IMR-90 (cell line): ENCODE data around the gene HRC. TPM values are rescaled to one million over a fixed set of nuclear protein-coding genes. Genes with fewer than 3 reads are reported as not detected.
A peak's percentile ranks its signal among the peaks of the same experiment; 100 is the strongest.

Source experiments
- ATAC-seq: fragments of 200-7000 bp; cut with Tn5 transposase; 2 replicates; pipeline ENCODE4 v1.9.1; 2020; ENCODE audit warnings: low read depth, mild to moderate bottlenecking, moderate library complexity
- BruUV-seq: library from RNA; stranded (reverse); fragments of 400-500 nt; replicated peaks from 2 replicates; lab custom pipeline; 2021; lab: Mats Ljungman, UMichigan
- CTCF ChIA-PET: fragments of 300-600 bp; formaldehyde crosslinking; extraction: SDS; loops from one replicate; lab custom pipeline; 2021; ENCODE audit warnings: antibody characterized with exemption; lab: Yijun Ruan, JAX
- POLR2A ChIA-PET: fragments of 300-600 bp; sonication (Branson Sonifier 250); formaldehyde crosslinking; loops from one replicate; lab custom pipeline; 2022; ENCODE audit warnings: antibody characterized with exemption; ENCODE audit not compliant: unreplicated experiment; lab: Charles Lee
- DNase-seq: peaks from one replicate; pipeline ENCODE4 v3.0.0; 2013
- H2AFZ ChIP-seq: replicated peaks from 2 replicates; pipeline ENCODE3; 2013; ENCODE audit warnings: low read length, mild to moderate bottlenecking; ENCODE audit not compliant: poor library complexity
- H2AK5ac ChIP-seq: 2 replicates; pipeline ENCODE4 v1.6.1; 2013; ENCODE audit warnings: low read depth, low read length, inconsistent platforms
- H2AK9ac ChIP-seq: replicated peaks from 2 replicates; pipeline ENCODE3; 2013; ENCODE audit warnings: mild to moderate bottlenecking, low read depth, low read length, moderate library complexity; ENCODE audit not compliant: poor library complexity
- H2BK120ac ChIP-seq: 2 replicates; pipeline ENCODE4 v1.6.1; 2013; ENCODE audit warnings: low read depth, low read length, inconsistent platforms
- H2BK15ac ChIP-seq: 3 replicates; pipeline ENCODE4 v1.6.1; 2013; ENCODE audit warnings: low read depth, low read length, inconsistent platforms
- H2BK20ac ChIP-seq: 2 replicates; pipeline ENCODE4 v1.6.1; 2013; ENCODE audit warnings: low read depth, mild to moderate bottlenecking, inconsistent platforms, low read length, moderate library complexity
- H2BK5ac ChIP-seq: 2 replicates; pipeline ENCODE4 v1.6.1; 2013; ENCODE audit warnings: mild to moderate bottlenecking, low read depth, low read length, inconsistent platforms; ENCODE audit not compliant: poor library complexity, severe bottlenecking
- H3K14ac ChIP-seq: replicated peaks from 2 replicates; pipeline ENCODE4 v1.6.1; 2013; ENCODE audit warnings: low read depth, low read length, inconsistent platforms
- H3K18ac ChIP-seq: 2 replicates; pipeline ENCODE4 v1.6.1; 2013; ENCODE audit warnings: low read depth, low read length, control low read depth
- H3K23ac ChIP-seq: 2 replicates; pipeline ENCODE4 v1.6.1; 2013; ENCODE audit warnings: low read depth, low read length, inconsistent platforms
- H3K27ac ChIP-seq: 2 replicates; pipeline ENCODE4 v1.5.1; 2013; ENCODE audit warnings: mild to moderate bottlenecking, control low read depth, low read length; ENCODE audit not compliant: insufficient read depth
- H3K27me3 ChIP-seq: 2 replicates; pipeline ENCODE4 v1.6.1; 2013; ENCODE audit warnings: low read length; ENCODE audit not compliant: control insufficient read depth, insufficient read depth
- H3K36me3 ChIP-seq: 2 replicates; pipeline ENCODE4 v1.6.1; 2013; ENCODE audit warnings: low read length, mixed read lengths; ENCODE audit not compliant: control insufficient read depth, insufficient read depth
- H3K4ac ChIP-seq: 2 replicates; pipeline ENCODE4 v1.6.1; 2013; ENCODE audit warnings: low read depth, low read length, inconsistent platforms
- H3K4me1 ChIP-seq: 2 replicates; pipeline ENCODE4 v1.6.1; 2013; ENCODE audit warnings: low read length, mixed read lengths; ENCODE audit not compliant: control insufficient read depth, insufficient read depth
- H3K4me2 ChIP-seq: 2 replicates; pipeline ENCODE4 v1.6.1; 2013; ENCODE audit warnings: low read depth, mild to moderate bottlenecking, control low read depth, low read length, moderate library complexity
- H3K4me3 ChIP-seq: 2 replicates; pipeline ENCODE4 v1.5.1; 2013; ENCODE audit warnings: low read depth, mild to moderate bottlenecking, control low read depth, low read length, moderate library complexity; ENCODE audit not compliant: insufficient read depth
- H3K56ac ChIP-seq: 2 replicates; pipeline ENCODE4 v1.6.1; 2013; ENCODE audit warnings: low read length, inconsistent platforms; ENCODE audit not compliant: insufficient read depth; ENCODE audit errors: extremely low read depth
- H3K79me1 ChIP-seq, 2 experiments: 2 replicates each; pipeline ENCODE4 v1.6.1; 2013; ENCODE audit warnings: low read length in 2 of 2, inconsistent platforms in 1 of 2, low read depth in 1 of 2
- H3K9ac ChIP-seq: 2 replicates; pipeline ENCODE4 v1.6.1; 2013; ENCODE audit warnings: low read depth, low read length, control low read depth
- H3K9me1 ChIP-seq: 2 replicates; pipeline ENCODE4 v1.6.1; 2013; ENCODE audit warnings: low read length, inconsistent platforms; ENCODE audit not compliant: insufficient read depth
- H3K9me3 ChIP-seq: 2 replicates; pipeline ENCODE4 v1.6.1; 2013; ENCODE audit warnings: low read length; ENCODE audit not compliant: control insufficient read depth, insufficient read depth
- H4K20me1 ChIP-seq: 2 replicates; pipeline ENCODE4 v1.6.1; 2013; ENCODE audit warnings: low read length, inconsistent platforms; ENCODE audit not compliant: insufficient read depth
- H4K5ac ChIP-seq: 2 replicates; pipeline ENCODE4 v1.6.1; 2013; ENCODE audit warnings: mild to moderate bottlenecking, low read depth, low read length, control low read depth
- H4K8ac ChIP-seq, 2 experiments: 2 replicates each; pipeline ENCODE4 v1.6.1; 2013; ENCODE audit warnings: low read depth in 2 of 2, low read length in 2 of 2, control low read depth in 1 of 2, inconsistent platforms in 1 of 2
- H4K91ac ChIP-seq: 2 replicates; pipeline ENCODE4 v1.6.1; 2013; ENCODE audit warnings: low read depth, low read length, inconsistent platforms; ENCODE audit not compliant: insufficient read depth
- CEBPB ChIP-seq: IDR thresholded peaks from 2 replicates; pipeline ENCODE4 v1.6.1; 2012; ENCODE audit warnings: low read depth, low read length, improper control_type of control experiment
- FOS ChIP-seq: fragments of 150-350 bp; IDR thresholded peaks from 2 replicates; pipeline ENCODE4 v1.6.1; 2016; ENCODE audit warnings: low read depth, low read length
- MAFK ChIP-seq: IDR thresholded peaks from 2 replicates; pipeline ENCODE4 v1.6.1; 2012; ENCODE audit warnings: low read depth, low read length, improper control_type of control experiment
- MAZ ChIP-seq: IDR thresholded peaks from 2 replicates; pipeline ENCODE4 v1.6.1; 2012; ENCODE audit warnings: low read depth, mild to moderate bottlenecking, low read length, improper control_type of control experiment, moderate library complexity, borderline replicate concordance
- MXI1 ChIP-seq: IDR thresholded peaks from 2 replicates; pipeline ENCODE4 v1.6.1; 2012; ENCODE audit warnings: low read depth, mild to moderate bottlenecking, low read length, moderate library complexity, borderline replicate concordance
- RCOR1 ChIP-seq: IDR thresholded peaks from 2 replicates; pipeline ENCODE4 v1.6.1; 2012; ENCODE audit warnings: mild to moderate bottlenecking, low read length, improper control_type of control experiment; ENCODE audit not compliant: insufficient replicate concordance
- SMC3 ChIP-seq: fragments of 150-350 bp; IDR thresholded peaks from 2 replicates; pipeline ENCODE4 v1.6.1; 2016; ENCODE audit warnings: low read depth, mild to moderate bottlenecking, antibody characterized with exemption, low read length, moderate library complexity
- WGBS, 2 experiments: methylation state at CpG; one replicate each; pipeline versions ENCODE4 v1.1.5 to v1.1.7; 2013; ENCODE audit warnings: missing lambda C conversion rate in 2 of 2; ENCODE audit not compliant: insufficient read length in 1 of 2; ENCODE audit errors: extremely low coverage in 2 of 2; 5-methylcytosine and 5-hydroxymethylcytosine counted together
- dilution Hi-C: fragments of 300-500 bp; cut with HindIII; formaldehyde crosslinking; loops from one replicate; pipeline ENCODE4 v1.14.3; 2018; ENCODE audit warnings: low sequenced_read_pairs; ENCODE audit not compliant: unreplicated experiment
- in situ Hi-C: fragments of 300-500 bp; cut with MboI; formaldehyde crosslinking; loops from 3 replicates; pipeline ENCODE4 v1.14.3; 2019; ENCODE audit warnings: low sequenced_read_pairs, inconsistent platforms, mixed read lengths
- intact Hi-C: fragments of 100-400 bp; cut with micrococcal nuclease; formaldehyde crosslinking; loops from 2 replicates; pipeline ENCODE4 v1.10.0; 2022
- polyA plus RNA-seq, 3 experiments: library from polyadenylated mRNA; depleted of rRNA; stranded (reverse); fragments of >200 nt; gene quantifications; 2 replicates each; pipeline ENCODE4 v1.2.3, GENCODE V29; 2012; ENCODE audit warnings: low replicate concordance in 1 of 3
- total RNA-seq: library from RNA; depleted of rRNA; stranded (reverse); fragments of >200 nt; gene quantifications from 2 replicates; pipeline ENCODE4 v1.2.3, GENCODE V29; 2012

Gene HRC
- total and polyA plus RNA-seq, 2 of the 4 experiments (the other 2 are of a cell fraction) = 0.03 TPM; not detected in 1

DNA sequence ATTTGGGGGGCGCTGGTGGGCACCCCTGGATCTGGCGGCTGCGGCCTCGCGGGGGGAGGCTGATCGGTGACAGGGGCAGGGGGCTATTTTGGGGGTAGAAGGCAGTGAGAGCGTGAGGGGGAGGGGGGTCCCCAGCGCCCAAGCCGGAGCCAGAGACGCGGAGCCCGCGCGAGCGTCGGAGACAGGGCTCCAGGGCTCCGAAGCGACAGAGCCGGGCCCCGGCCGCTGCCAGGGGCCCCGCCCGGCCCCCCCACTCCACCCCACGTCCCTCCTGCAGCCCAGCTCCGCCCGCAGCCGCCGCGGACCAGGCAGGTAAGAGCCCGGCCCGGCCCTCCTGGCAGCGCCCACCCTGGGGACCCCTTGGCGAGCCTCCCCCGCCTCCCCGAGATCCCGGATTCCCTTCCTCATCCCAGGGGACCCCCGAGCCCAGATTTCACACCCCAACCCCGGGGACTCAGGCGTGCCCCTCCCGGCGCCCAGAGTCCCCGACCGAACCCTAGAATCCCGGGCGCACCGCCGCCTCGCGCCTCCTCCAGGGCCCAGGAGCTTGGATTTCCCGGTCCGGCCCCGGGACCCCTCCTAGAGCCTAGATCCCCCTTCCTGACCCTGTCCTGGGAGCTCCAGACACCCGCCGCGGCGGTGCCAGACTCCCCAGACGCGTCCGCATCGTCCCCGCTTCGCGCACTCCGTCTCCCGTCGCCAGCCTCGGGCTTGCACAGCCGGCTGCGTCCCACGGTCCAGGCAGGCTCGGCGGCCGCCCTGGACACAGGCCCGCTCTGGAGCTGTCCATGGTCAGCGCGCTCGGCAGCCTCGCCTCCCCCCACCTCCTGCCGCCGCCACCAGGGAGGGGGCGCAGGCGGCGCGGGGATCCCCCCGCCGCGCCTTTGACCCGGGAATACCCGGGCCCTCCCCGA, 35.5 kb downstream of the HRC start, which contains the start of gene PPFIA3:
Gene PPFIA3, plus strand, starts transcription at position 134 of the 914 bp plus-strand sequence. CDS start 8,330 bp downstream, outside the sequence.
- Histone ChIP-seq H3K9me1 (peaks cover 11% of the 10 kb centered on the region), H3K36me3 (no peaks in the 10 kb centered on the region), H4K91ac (peak within 1 kb of the TSS; percentile 66; the same call in 1 of the 2 replicates), H3K9ac (peak within 1 kb of the TSS; percentile 52), H2BK15ac (peak within 1 kb of the TSS; percentile 60; the same call in 1 of the 3 replicates), H4K20me1 (peaks cover 3% of the 10 kb centered on the region; the same call in 1 of the 2 replicates), H2BK120ac (peak within 1 kb of the TSS; percentile 7; the same call in 1 of the 2 replicates), H3K79me1 (peaks cover 4 to 32% of the 10 kb centered on the region in 2 experiments; a peak in 2 of 4 replicates), H3K9me3 (no peaks in the 10 kb centered on the region), H4K8ac (peak within 1 kb of the TSS; percentile 57 to 91), H3K4me2 (peak within 1 kb of the TSS; percentile 87), H3K27me3 (peaks cover 8% of the 10 kb centered on the region), H2BK20ac (no peak within 1 kb of the TSS), H2AK9ac (peak within 1 kb of the TSS; percentile 91), H3K14ac (peak within 1 kb of the TSS; percentile 29), H3K27ac (peak within 1 kb of the TSS; percentile 81), H3K18ac (peak within 1 kb of the TSS; percentile 24; the same call in 1 of the 2 replicates), H2AK5ac (peak within 1 kb of the TSS; percentile 52), H3K4me3 (peak within 1 kb of the TSS; percentile 59), H2BK5ac (peak within 1 kb of the TSS; percentile 78), H3K23ac (peak within 1 kb of the TSS; percentile 46; the same call in 1 of the 2 replicates), H3K56ac (0 out of 2 replicates have a peak within 1 kb of the TSS, but pooled peaks have one; percentile 34), H2AFZ (peak within 1 kb of the TSS; percentile 97), H3K4ac (peak within 1 kb of the TSS; percentile 55), H3K4me1 (peaks cover 4% of the 10 kb centered on the region; the same call in 1 of the 2 replicates), H4K5ac (peak within 1 kb of the TSS; percentile 10; the same call in 1 of the 2 replicates)
- WGBS, 2 experiments = 1% methylated on average over 45 of the region's 90 CpGs; no CpG with 5 or more reads in 1 of the 2 experiments
- ATAC-seq (peak; percentile 42), DNase-seq (peak; percentile 54)
- TF ChIP-seq SMC3 = no peak
- TF ChIP-seq CEBPB = no peak
- peak; percentile 76; the same call in 1 of the 2 replicates for TF ChIP-seq MAZ
- no peak for TF ChIP-seq FOS
- TF ChIP-seq RCOR1 = peak; percentile 83
- TF ChIP-seq MAFK = no peak
- TF ChIP-seq MXI1 = peak; percentile 76; the same call in 1 of the 2 replicates
- no TSS peak for BruUV-seq
- in situ Hi-C loops = no loop called here
- ChIA-PET POLR2A (no interaction called here), CTCF (interaction anchor here (1.3 kb wide), 1 partner anchor 27 kb away, joined by 4 read pairs; no protein-coding TSS in a partner anchor)
- intact Hi-C loops = loop anchor here (1.0 kb wide), 1 partner anchor 30 kb away; no protein-coding TSS in a partner anchor
- dilution Hi-C loops = no loop called here
